GM20431 (cell line): Measurements from ENCODE around the gene HIGD2A.

Experiments used
- in situ Hi-C: fragments of 300-500 bp; cut with MseI, MboI; formaldehyde crosslinking; loops from one replicate; pipeline ENCODE4 v1.15.0; 2020; ENCODE audit warnings: low sequenced_read_pairs; ENCODE audit not compliant: unreplicated experiment

The HIGD2A gene

GRCh38 chr5:176413709-176414191 lies 25.2 kb downstream of the HIGD2A start:
- in situ Hi-C loops, result no loop called here

DNA sequence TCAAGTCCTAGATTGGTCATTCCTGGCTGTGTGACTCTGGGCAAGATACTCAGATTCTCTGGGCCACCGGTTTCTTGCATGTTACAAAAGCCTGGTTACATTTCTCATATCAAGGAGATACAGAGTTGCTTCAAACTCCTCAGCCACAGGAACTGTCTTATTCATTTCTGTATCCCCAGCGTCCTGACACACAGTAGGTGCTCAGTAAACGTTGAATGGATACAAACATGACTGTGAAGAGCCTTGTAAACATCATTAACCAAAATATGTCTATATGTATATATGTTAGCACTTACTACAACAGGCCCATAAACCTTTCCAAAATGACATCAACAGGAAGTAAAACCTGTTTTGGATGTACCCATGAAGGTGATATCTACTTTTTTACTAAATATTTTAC lies 26.2 kb downstream of the HIGD2A start:
- in situ Hi-C loops, result no loop called here

DNA sequence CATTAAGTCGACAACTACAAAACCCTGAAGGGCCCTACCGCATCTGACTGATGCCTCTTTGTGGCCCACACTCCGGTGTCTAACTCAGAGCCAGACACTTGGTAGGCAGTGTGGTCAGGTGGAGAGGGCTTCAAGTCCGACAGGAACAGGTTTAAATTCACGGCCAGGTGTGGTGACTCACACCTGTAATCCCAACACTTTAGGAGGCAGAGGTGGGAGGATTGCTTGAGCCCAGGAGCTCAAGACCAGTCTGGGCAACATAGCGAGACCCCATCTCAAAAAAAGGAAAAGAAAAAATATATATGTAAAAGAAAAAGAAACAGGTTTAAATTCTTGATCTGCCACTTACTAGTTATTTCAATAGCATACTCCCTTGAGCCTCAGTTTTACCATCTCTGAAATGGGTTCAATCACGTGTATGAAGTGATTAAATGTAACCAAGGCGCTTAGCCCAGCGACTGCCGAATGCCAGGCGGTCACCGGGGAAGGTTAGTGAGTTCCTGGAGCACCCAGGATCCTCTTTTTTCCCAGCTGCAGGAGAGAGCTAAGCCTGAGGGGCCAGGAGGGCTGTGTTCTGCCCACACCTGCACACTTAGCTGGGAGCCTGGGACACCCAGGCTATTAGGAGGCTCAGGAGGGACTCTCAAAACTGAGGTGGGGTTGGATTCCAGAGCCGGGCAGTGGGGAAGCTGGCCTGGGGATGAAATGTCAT lies 26.8 kb downstream of the HIGD2A start:
- in situ Hi-C loops, result no loop called here

DNA sequence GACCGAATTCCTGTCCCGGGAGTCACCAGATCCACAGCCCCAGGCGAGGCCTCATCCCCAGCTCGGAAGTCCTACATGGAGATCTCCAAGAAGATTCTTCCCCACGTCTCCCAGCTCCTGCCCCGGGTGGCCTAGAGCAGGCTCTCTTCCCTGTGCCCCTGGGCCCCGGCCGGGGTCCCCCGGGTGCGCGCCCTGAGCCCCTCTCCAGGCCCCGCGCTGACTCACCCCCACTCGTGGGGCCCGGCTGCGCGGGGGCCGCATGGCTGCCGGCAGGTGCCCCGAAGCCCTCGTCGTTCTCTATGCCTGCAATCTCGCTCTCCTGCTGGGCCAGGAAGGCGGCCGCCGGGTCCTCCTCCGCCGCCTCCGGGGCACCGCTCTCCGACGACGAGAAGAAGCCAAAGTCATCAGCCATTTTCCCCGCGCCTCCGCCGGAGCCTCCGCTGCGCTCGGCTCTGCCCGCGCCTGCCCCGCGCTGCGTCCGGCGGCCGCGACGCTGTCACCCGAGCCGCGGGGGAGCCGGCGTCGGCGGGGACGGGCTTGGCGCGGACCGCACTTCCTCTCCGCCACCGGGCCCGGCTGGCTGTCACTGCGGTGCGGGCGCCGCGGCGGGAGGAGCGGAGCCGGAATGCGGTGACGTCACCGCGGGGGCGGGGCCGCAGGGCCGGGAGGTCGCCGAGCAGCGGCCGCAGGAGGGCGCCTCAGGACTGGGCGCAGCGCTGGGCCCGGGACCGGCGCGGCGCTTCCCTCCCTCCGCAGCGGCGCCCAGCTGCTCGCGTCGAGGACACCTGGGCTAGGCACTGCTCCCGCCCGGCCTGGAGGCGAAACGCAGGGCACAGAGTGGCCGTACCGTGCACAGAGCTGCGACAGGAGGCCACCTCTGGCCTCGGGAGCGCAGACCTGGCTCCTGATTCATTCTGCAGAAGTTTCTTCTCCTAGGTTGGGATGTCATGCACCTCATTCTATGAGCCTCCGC lies 27.7 kb downstream of the HIGD2A start, which contains the start of gene CLTB:
Gene CLTB (minus strand): TSS at position 588 of the 973 bp plus-strand sequence. CDS start 176 bp downstream, at position 412.
- in situ Hi-C loops, result no loop called here

DNA sequence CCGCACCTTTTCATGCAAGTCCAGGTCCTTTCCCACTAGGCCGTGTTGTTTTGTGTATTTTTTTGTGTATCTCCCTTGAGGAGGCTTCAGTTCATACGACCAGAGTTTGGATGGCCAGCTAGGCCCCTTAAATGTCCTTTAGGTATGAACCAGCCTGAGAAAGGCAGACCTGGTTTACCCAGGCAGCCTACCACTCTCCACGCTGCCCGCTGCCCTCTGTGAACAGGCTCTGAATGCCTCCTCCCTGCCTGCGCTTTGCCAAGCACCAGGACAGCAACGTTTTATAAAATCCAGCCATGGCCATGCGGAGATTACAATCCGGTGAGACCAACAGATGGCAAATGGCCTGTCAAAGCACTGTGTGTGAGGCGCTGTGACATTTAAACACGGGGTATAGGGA lies 28.4 kb downstream of the HIGD2A start:
- in situ Hi-C loops, result no loop called here

DNA sequence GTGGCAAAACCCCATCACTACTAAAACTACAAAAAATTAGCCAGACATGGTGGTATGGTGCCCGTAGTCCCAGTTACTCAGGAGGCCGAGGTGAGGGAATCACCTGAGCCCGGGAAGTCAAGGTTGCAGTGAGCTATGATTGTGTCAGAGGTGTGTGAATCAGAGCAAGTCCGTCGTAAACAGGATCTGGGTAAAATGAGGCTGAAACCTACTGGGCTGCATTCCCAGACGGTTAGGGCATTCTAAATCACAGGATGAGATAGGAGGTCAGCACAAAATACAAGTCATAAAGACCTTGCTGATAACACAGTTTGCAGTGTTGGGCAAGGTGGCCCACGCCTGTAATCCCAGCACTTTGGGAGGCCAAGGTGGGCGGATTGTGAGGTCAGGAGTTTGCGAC lies 29.7 kb downstream of the HIGD2A start:
- in situ Hi-C loops, result no loop called here

GRCh38 chr5:176420086-176420485 lies 31.5 kb downstream of the HIGD2A start:
- in situ Hi-C loops, result no loop called here

DNA sequence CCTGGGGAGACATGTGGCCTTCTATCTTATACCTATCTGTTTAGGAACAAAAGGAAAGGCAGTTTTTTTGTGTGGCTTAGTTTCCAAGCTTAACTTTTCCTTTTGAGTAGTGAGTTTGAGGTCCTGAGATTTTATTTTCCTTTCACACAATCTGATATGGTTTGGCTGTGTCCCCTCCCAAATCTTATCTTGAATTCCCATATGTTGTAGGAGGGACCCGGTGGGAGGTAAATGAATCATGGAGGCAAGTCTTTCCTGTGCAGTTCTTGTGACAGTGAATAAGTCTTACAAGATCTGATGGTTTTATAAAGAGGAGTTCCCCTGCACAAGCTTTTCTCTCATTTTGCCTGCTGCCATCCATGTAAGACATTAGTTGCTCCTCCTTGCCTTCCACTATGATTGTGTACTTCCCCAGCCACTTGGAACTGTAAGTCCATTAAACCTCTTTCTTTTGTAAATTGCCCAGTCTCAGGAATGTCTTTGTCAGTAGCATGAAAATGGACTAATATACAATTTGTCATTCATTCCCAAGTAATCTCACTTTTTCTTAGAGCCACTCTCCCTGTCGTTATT lies 32.5 kb downstream of the HIGD2A start:
- in situ Hi-C loops, result no loop called here

- in situ Hi-C loops, result no loop called here
Measured at GRCh38 chr5:176424181-176424580, 35.6 kb downstream of the HIGD2A start.

GRCh38 chr5:176425138-176425537 lies 36.6 kb downstream of the HIGD2A start:
- in situ Hi-C loops, result no loop called here

DNA sequence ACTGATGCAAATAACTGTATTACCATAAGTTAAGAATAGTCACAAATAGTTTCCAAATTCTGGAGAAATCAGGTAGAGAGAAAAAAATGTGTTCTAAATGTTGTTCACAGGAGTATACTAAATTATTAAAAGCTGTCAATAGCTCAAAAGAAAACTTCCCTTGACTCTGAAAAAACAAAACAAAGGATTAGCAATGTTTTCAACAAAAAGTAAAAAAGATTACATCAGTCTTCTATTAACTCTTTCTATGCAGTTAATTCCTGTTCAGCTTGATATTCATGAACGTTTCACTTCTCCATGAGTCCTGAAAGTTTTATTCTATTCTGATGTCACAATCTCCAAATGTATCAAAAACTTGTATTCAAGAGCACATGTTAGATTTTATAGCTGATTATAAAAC lies 37.2 kb downstream of the HIGD2A start:
- in situ Hi-C loops, result no loop called here

DNA sequence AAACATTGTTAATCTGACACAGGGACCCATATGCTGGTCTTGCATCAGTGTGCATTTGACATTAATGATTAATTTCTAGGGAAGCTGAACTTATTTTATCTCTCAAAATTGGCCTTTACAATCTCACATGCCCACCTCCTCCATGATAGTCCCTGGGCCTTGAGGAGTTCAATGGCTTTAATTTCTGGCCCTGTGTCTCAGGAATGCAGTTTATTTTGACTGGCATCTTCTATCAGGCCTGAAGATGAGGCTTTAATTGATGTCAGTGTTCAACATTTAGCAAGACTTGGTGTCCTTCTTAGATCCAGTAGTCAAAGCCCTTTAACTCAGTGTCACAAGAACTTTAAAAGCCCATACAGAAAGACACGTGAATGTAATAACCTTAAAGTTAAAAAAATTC lies 38.3 kb downstream of the HIGD2A start:
- in situ Hi-C loops, result no loop called here

GRCh38 chr5:176427971-176428370 lies 39.4 kb downstream of the HIGD2A start:
- in situ Hi-C loops, result no loop called here

DNA sequence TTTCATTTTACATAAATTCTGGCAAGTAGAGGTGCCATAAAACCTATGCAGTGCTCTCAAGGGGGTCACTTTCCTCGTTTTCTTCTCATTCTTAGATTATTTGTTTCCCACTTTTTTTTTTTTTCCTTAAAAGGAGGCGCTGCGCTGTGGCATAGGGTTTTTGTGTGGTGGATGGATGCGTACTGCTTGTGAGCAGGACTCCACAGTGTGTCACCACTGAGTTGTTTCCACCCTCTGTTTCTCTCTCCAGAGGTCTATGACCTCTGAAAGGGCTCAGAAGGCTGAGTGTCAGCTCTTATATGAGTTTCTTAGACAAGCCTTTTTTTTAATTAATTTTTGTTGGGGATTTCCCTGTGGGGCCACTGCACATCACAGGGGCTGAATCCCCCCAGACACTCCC lies 41.4 kb downstream of the HIGD2A start:
- in situ Hi-C loops, result no loop called here

DNA sequence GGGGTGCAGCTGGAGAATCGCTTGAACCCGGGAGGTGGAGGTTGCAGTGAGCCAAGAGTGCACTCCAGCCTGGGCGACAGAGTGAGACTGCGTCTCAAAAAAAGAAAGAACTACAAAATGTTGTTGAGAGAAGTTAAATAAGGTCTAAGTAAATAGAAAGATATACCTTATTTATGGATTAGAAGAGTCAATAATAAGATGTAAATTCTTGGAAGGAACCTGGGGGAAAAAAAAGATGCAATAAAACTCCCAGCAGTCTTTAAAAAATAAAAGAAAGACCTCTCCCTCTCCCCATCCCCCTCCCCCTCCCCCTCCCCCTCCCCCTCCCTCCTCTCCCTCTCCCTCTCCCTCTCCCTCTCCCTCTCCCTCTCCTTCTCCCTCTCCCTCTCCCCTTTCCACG lies 44.2 kb downstream of the HIGD2A start:
- in situ Hi-C loops, result no loop called here

GRCh38 chr5:176436656-176437055 lies 48.1 kb downstream of the HIGD2A start:
- in situ Hi-C loops, result no loop called here

GRCh38 chr5:176438959-176439757 lies 50.6 kb downstream of the HIGD2A start:
- in situ Hi-C loops, result no loop called here
